HEK293 (cell line): Measurements from ENCODE around the gene PRM1.
A peak's percentile ranks its signal among the peaks of the same experiment; 100 is the strongest.

Source experiments
- CTCF ChIA-PET: fragments of 350-600 bp; formaldehyde crosslinking; extraction: SDS; loops from one replicate; lab custom pipeline; 2021; ENCODE audit warnings: antibody characterized with exemption; lab: Yijun Ruan, JAX
- POLR2A ChIA-PET: fragments of 300-600 bp; formaldehyde crosslinking; extraction: SDS; loops from one replicate; lab custom pipeline; 2020; ENCODE audit warnings: antibody characterized with exemption, inconsistent platforms; lab: Yijun Ruan, JAX
- H3K27ac ChIP-seq: fragments of 200-500 bp; sonication (Bioruptor generic); 2 replicates; pipeline ENCODE4 v1.5.1; 2014; ENCODE audit warnings: low read depth, low read length, control low read depth, inconsistent platforms; ENCODE audit errors: extremely low read depth
- H3K36me3 ChIP-seq, 2 experiments: fragments of 200-500 bp in 1 of 2; sonication (Bioruptor generic) in 1 of 2; 1 replicate in 1 of 2; 2 replicates in 1 of 2; pipeline ENCODE4 v1.5.1; 2014 to 2017; ENCODE audit warnings: inconsistent platforms in 2 of 2, low read length in 2 of 2; ENCODE audit not compliant: control insufficient read depth in 2 of 2, insufficient read depth in 1 of 2
- H3K4me1 ChIP-seq: fragments of 200-500 bp; sonication (Bioruptor generic); 2 replicates; pipeline ENCODE4 v1.5.1; 2014; ENCODE audit warnings: mild to moderate bottlenecking, low read length, inconsistent platforms; ENCODE audit not compliant: control insufficient read depth, insufficient read depth
- H3K4me3 ChIP-seq: 2 replicates; pipeline ENCODE4 v1.5.1; 2011; ENCODE audit warnings: low read depth, mild to moderate bottlenecking, control low read depth, low read length, moderate library complexity
- H3K9me3 ChIP-seq: fragments of 200-500 bp; sonication (Bioruptor generic); 2 replicates; pipeline ENCODE4 v1.5.1; 2014; ENCODE audit warnings: low read depth, low read length, inconsistent platforms; ENCODE audit not compliant: control insufficient read depth, insufficient read depth
- EGR2 ChIP-seq: fragments of 450-650 bp; formaldehyde crosslinking; IDR thresholded peaks from 2 replicates; pipeline ENCODE4 v1.5.1; 2016; ENCODE audit warnings: low read depth, missing biosample characterization, missing genetic modification characterization
- SETDB1 ChIP-seq: IDR thresholded peaks from one replicate; pipeline ENCODE4 v1.6.1; 2017; ENCODE audit warnings: mild to moderate bottlenecking, low read length, moderate library complexity, mixed read lengths; ENCODE audit not compliant: insufficient read length
- SP7 ChIP-seq: fragments of 450-650 bp; formaldehyde crosslinking; IDR thresholded peaks from 2 replicates; pipeline ENCODE4 v1.5.1; 2016; ENCODE audit warnings: missing biosample characterization, missing genetic modification characterization
- YY2 ChIP-seq: fragments of 450-650 bp; formaldehyde crosslinking; IDR thresholded peaks from 2 replicates; pipeline ENCODE4 v1.5.1; 2016; ENCODE audit warnings: missing biosample characterization, missing genetic modification characterization
- ZIC2 ChIP-seq: fragments of 450-650 bp; formaldehyde crosslinking; IDR thresholded peaks from 2 replicates; pipeline ENCODE4 v1.5.1; 2016; ENCODE audit warnings: missing biosample characterization, missing genetic modification characterization
- ZNF114 ChIP-seq: fragments of 450-650 bp; formaldehyde crosslinking; IDR thresholded peaks from 2 replicates; pipeline ENCODE4 v1.5.0; 2017; ENCODE audit warnings: missing biosample characterization, missing genetic modification characterization
- ZNF121 ChIP-seq: fragments of 450-650 bp; formaldehyde crosslinking; IDR thresholded peaks from 2 replicates; pipeline ENCODE4 v1.5.1; 2016; ENCODE audit warnings: missing biosample characterization, missing genetic modification characterization
- ZNF132 ChIP-seq: fragments of 450-650 bp; formaldehyde crosslinking; IDR thresholded peaks from 2 replicates; pipeline ENCODE4 v1.5.1; 2017; ENCODE audit warnings: missing biosample characterization, missing genetic modification characterization, borderline replicate concordance
- ZNF174 ChIP-seq: fragments of 450-650 bp; formaldehyde crosslinking; IDR thresholded peaks from 2 replicates; pipeline ENCODE4 v1.5.0; 2017; ENCODE audit warnings: missing biosample characterization, mild to moderate bottlenecking, missing genetic modification characterization
- ZNF248 ChIP-seq: fragments of 450-650 bp; formaldehyde crosslinking; IDR thresholded peaks from 2 replicates; pipeline ENCODE4 v1.5.1; 2017; ENCODE audit warnings: missing biosample characterization, missing genetic modification characterization
- ZNF354C ChIP-seq: fragments of 450-650 bp; formaldehyde crosslinking; IDR thresholded peaks from 2 replicates; pipeline ENCODE4 v1.5.1; 2016; ENCODE audit warnings: missing biosample characterization, missing genetic modification characterization, low read depth, borderline replicate concordance
- ZNF394 ChIP-seq: fragments of 450-650 bp; formaldehyde crosslinking; IDR thresholded peaks from 2 replicates; pipeline ENCODE4 v1.5.1; 2016; ENCODE audit warnings: missing biosample characterization, missing genetic modification characterization, mild to moderate bottlenecking, moderate library complexity, borderline replicate concordance
- ZNF48 ChIP-seq: fragments of 450-650 bp; formaldehyde crosslinking; IDR thresholded peaks from 2 replicates; pipeline ENCODE4 v1.5.1; 2016; ENCODE audit warnings: missing biosample characterization, missing genetic modification characterization
- ZNF561 ChIP-seq: fragments of 450-650 bp; IDR thresholded peaks from 2 replicates; pipeline ENCODE4 v1.5.1; 2018; ENCODE audit warnings: missing biosample characterization, missing genetic modification characterization, borderline replicate concordance
- ZNF623 ChIP-seq: fragments of 450-650 bp; formaldehyde crosslinking; IDR thresholded peaks from 2 replicates; pipeline ENCODE4 v1.5.1; 2016; ENCODE audit warnings: missing biosample characterization, missing genetic modification characterization
- ZNF776 ChIP-seq: fragments of 450-650 bp; formaldehyde crosslinking; IDR thresholded peaks from 2 replicates; pipeline ENCODE4 v1.5.0; 2017; ENCODE audit warnings: missing biosample characterization, missing genetic modification characterization, borderline replicate concordance
- ZNF843 ChIP-seq: fragments of 450-650 bp; formaldehyde crosslinking; IDR thresholded peaks from 2 replicates; pipeline ENCODE4 v1.5.1; 2016; ENCODE audit warnings: missing biosample characterization, missing genetic modification characterization
- TF ChIP-seq, protein P1 (sequence below): fragments of 450-650 bp; formaldehyde crosslinking; IDR thresholded peaks from 2 replicates; pipeline ENCODE4 v1.5.1; 2016; ENCODE audit warnings: missing biosample characterization, missing genetic modification characterization
- TF ChIP-seq, protein P2 (sequence below): fragments of 450-650 bp; formaldehyde crosslinking; conservative IDR thresholded peaks from 2 replicates; pipeline ENCODE4 v1.5.1; 2016; ENCODE audit warnings: low read depth, missing biosample characterization, missing genetic modification characterization

Gene PRM1

DNA sequence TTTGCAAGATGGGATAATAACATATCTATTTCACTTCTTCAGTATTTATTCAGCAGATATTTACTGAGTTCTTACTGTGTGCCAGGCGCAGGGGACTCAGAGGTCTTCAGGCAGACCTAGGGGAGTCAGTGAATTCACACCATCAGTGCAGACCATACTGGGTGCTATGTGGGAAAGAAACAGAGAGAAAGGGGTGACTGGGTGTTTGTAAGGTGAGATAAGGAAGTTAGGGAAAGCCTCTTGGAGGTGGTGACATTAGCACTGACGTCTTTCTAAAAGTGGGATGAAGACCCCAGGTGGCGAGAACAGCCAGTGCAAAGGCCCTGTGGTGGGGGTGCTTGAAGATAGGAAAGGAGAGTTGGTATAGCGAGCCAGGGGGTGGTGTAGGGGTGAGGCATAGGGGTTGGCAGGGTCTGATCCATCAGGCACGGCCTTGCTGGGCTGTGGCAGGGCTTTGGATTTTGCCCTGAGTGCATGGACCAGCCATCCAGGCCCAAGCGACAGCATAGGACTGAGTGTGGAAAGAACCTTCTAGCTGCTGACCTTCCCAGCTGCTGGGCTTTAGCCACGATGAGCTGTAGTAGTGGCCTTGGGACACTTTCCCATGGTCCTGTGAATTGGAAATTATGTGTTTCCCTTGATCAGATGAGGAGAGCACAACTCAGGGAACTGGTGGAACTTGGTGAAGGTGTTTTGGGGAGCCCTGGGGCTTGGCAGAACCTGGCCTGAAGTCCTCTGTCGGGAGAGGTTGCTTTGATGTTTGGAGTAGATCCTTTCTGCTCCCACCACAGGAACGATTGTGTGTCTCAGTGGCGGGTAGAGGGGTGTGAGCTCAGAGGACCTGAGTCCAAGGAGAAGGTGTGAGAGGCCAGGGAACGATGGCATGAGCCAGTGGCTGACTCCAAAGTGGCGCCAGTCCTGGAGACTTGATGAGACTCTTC is 21.2 kb downstream of the PRM1 start:
- no peaks in the 10 kb centered on the region for H3K36me3 ChIP-seq
- POLR2A ChIA-PET, result interaction anchor here (0.6 to 1.1 kb wide), 2 partner anchors 31 to 86 kb away, joined by 3 to 7 read pairs; no protein-coding TSS in a partner anchor
- no peak overlapping the region for H3K4me3 ChIP-seq
- no peak for TF ChIP-seq ZNF843 (tag by site-specific recombination)
- no peak for TF ChIP-seq ZNF174 (tag by site-specific recombination)
- peak; percentile 98 for TF ChIP-seq ZNF623 (tag by site-specific recombination)
- CTCF ChIA-PET, result interaction anchor here (0.7 to 6.8 kb wide), 4 partner anchors 24 to 294 kb away, joined by 3 to 58 read pairs (median 4); no protein-coding TSS in a partner anchor
- peaks cover 5% of the 10 kb centered on the region; the same call in 1 of the 2 replicates for H3K4me1 ChIP-seq
- no peaks in the 10 kb centered on the region for H3K9me3 ChIP-seq
- no peak overlapping the region for H3K27ac ChIP-seq

DNA sequence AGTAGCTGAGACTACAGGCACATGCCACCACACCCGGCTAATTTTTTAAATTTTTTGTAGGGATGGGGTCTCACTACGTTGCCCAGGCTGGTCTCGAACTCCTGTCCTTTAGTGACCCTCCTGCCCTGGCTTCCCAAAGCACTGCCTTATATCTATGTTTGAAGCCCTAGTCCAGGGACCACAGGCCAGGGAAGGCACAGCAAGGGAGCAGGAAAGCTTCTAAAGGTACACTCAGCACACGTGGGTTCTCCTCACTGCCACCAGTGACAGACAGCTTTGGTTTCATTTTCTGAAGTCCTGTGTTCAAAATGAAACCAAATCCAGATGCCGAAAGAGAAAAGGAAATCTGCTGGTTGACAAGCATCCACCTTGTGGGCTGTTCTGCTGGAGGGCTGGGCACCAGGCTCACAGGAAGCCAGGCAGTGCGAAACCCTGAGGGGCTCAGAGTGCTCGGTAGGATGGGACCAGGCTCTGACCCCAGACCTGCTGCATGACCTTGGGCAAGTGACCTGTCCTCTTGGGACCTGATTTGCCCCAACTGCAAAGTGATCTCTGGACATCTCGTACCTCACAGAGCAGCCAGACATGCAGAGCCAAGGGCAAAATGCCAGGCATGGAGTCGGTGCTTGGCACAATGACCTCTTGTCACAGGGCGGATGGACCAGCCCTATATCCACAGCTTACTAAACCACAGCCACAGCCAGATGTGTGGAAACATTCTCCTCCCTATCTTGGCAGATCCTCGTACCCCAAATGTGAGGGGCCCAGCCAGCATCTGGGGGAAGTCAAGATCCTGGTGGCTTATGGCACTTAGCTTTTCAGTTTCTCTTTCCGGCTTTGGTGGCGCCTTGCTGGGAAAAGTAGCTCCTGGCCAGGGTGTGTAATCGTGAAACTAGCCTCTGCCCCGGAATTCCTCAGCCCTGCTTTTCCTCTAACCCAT is 22.3 kb downstream of the PRM1 start:
- Histone ChIP-seq H3K4me1 (peaks cover 5% of the 10 kb centered on the region; the same call in 1 of the 2 replicates), H3K4me3 (no peak overlapping the region), H3K9me3 (no peaks in the 10 kb centered on the region), H3K27ac (no peak overlapping the region), H3K36me3 (no peaks in the 10 kb centered on the region)
- ChIA-PET CTCF (interaction anchor here (0.9 to 6.8 kb wide), 5 partner anchors 12 to 293 kb away, joined by 3 to 58 read pairs (median 4); no protein-coding TSS in a partner anchor), POLR2A (interaction anchor here (0.5 kb wide), 1 partner anchor 74 kb away, joined by 4 read pairs; no protein-coding TSS in a partner anchor)
- TF ChIP-seq YY2 (no peak), ZNF121 (peak; percentile 70; the same call in 1 of the 2 replicates)
- TF ChIP-seq, all 188 proteins: peak for 1

DNA sequence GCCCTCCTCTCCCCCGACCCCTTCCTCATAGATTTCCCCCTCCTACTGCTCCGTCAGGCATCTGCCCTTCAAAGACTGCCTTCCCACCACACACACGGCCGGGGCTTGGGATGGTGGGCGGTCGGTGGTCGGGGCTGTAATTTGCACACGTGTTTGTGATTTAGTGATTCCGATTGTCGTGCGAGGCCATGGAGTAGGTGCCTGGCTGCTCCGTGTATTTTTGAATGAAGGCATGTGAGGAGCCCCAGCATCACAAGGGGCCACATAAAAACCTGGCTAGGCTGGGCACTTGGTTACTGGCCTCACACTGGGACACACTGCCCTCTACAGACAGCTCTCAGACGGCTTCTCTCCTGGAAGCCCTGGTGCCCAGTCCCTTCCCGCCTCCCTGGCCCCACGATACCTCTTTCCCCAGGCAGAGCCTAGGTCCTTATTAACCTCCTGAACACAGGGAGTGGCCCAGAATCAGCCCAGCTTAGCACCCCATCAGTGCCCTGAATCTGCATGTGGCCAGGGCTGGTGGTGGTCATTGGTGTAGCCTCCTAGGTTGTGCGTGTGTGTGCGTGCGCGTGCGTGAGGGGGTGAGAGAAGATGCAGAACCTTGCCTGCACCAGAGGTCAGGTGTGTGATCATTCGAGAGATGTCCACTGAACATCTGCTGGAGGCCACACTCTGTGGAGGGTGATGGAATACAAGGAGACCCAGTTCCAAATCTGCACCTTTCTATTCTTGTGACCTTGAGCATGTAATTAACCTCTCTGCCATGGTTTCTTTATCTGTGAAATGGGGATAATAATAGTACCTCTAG is 23.8 kb downstream of the PRM1 start:
- H3K4me1 ChIP-seq, result peaks cover 5% of the 10 kb centered on the region; the same call in 1 of the 2 replicates
- no peaks in the 10 kb centered on the region for H3K36me3 ChIP-seq
- H3K27ac ChIP-seq, result no peak overlapping the region; the same call in 1 of the 2 replicates
- no peak overlapping the region for H3K4me3 ChIP-seq
- no peaks in the 10 kb centered on the region for H3K9me3 ChIP-seq
- ChIA-PET CTCF (interaction anchor here (0.6 to 6.8 kb wide), 20 partner anchors 10 to 304 kb away, joined by 3 to 58 read pairs (median 4); no protein-coding TSS in a partner anchor), POLR2A (interaction anchor here (1.0 to 2.0 kb wide), 5 partner anchors 12 to 274 kb away, joined by 3 to 15 read pairs (median 4); partner anchors contain the start of gene TNP2)
- TF ChIP-seq, protein P1, sequence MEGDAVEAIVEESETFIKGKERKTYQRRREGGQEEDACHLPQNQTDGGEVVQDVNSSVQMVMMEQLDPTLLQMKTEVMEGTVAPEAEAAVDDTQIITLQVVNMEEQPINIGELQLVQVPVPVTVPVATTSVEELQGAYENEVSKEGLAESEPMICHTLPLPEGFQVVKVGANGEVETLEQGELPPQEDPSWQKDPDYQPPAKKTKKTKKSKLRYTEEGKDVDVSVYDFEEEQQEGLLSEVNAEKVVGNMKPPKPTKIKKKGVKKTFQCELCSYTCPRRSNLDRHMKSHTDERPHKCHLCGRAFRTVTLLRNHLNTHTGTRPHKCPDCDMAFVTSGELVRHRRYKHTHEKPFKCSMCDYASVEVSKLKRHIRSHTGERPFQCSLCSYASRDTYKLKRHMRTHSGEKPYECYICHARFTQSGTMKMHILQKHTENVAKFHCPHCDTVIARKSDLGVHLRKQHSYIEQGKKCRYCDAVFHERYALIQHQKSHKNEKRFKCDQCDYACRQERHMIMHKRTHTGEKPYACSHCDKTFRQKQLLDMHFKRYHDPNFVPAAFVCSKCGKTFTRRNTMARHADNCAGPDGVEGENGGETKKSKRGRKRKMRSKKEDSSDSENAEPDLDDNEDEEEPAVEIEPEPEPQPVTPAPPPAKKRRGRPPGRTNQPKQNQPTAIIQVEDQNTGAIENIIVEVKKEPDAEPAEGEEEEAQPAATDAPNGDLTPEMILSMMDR (tag by site-specific recombination), result peak; percentile 80
- TF ChIP-seq SP7 (peak; percentile 12; the same call in 1 of the 2 replicates), EGR2 (tag by site-specific recombination) (peak; percentile 44), ZNF132 (no peak), ZNF561 (peak; percentile 30; the same call in 1 of the 2 replicates), ZNF48 (no peak), ZNF114 (tag by site-specific recombination) (no peak), ZNF248 (tag by site-specific recombination) (no peak), ZNF394 (tag by site-specific recombination) (peak; percentile 11; the same call in 1 of the 2 replicates), SETDB1 (no peak), ZIC2 (tag by site-specific recombination) (peak; percentile 29), ZNF354C (no peak), ZNF776 (no peak)
- TF ChIP-seq, protein P2, sequence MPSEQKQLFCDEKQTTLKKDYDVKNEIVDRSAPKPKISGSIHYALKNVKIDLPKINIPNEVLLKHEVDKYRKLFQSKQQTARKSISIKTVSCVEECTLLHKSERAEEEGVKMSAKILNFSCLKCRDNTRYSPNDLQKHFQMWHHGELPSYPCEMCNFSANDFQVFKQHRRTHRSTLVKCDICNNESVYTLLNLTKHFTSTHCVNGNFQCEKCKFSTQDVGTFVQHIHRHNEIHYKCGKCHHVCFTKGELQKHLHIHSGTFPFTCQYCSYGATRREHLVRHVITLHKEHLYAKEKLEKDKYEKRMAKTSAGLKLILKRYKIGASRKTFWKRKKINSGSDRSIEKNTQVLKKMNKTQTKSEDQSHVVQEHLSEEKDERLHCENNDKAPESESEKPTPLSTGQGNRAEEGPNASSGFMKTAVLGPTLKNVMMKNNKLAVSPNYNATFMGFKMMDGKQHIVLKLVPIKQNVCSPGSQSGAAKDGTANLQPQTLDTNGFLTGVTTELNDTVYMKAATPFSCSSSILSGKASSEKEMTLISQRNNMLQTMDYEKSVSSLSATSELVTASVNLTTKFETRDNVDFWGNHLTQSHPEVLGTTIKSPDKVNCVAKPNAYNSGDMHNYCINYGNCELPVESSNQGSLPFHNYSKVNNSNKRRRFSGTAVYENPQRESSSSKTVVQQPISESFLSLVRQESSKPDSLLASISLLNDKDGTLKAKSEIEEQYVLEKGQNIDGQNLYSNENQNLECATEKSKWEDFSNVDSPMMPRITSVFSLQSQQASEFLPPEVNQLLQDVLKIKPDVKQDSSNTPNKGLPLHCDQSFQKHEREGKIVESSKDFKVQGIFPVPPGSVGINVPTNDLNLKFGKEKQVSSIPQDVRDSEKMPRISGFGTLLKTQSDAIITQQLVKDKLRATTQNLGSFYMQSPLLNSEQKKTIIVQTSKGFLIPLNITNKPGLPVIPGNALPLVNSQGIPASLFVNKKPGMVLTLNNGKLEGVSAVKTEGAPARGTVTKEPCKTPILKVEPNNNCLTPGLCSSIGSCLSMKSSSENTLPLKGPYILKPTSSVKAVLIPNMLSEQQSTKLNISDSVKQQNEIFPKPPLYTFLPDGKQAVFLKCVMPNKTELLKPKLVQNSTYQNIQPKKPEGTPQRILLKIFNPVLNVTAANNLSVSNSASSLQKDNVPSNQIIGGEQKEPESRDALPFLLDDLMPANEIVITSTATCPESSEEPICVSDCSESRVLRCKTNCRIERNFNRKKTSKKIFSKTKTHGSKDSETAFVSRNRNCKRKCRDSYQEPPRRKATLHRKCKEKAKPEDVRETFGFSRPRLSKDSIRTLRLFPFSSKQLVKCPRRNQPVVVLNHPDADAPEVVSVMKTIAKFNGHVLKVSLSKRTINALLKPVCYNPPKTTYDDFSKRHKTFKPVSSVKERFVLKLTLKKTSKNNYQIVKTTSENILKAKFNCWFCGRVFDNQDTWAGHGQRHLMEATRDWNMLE (tag by site-specific recombination), result no peak
